HPDE6-E6E7 (cell line): ENCODE measurements around the gene CAPZB.

Source experiments
- DNase-seq: peaks from one replicate; pipeline ENCODE4 v3.0.0; 2011; ENCODE audit warnings: missing footprints; ENCODE audit errors: extremely low spot score

Gene CAPZB

GRCh38 chr1:19367584-19368041, 117.7 kb downstream of the CAPZB start:
- peak; percentile 36 for DNase-seq

GRCh38 chr1:19366599-19367536, 118.5 kb downstream of the CAPZB start:
- DNase-seq, result no peak

- DNase-seq, result no peak
These were observed 119.6 kb downstream of the CAPZB start for GRCh38 chr1:19365721-19366120.

- DNase-seq, result no peak
These were observed 121.7 kb downstream of the CAPZB start for GRCh38 chr1:19363536-19364152.

- no peak for DNase-seq
These were observed 123.7 kb downstream of the CAPZB start for GRCh38 chr1:19361611-19362147.

GRCh38 chr1:19360843-19361610, 124.3 kb downstream of the CAPZB start:
- peak; percentile 99 for DNase-seq

GRCh38 chr1:19360432-19360831, 124.9 kb downstream of the CAPZB start:
- no peak for DNase-seq

- DNase-seq, result no peak
These were observed 125.3 kb downstream of the CAPZB start for GRCh38 chr1:19360016-19360415.

- no peak for DNase-seq
These were observed 126.0 kb downstream of the CAPZB start for GRCh38 chr1:19359357-19359756.

- DNase-seq, result no peak
These were observed 126.6 kb downstream of the CAPZB start for GRCh38 chr1:19358710-19359109.

GRCh38 chr1:19357299-19357986, 127.9 kb downstream of the CAPZB start:
- DNase-seq, result no peak

GRCh38 chr1:19356266-19356665, 129.1 kb downstream of the CAPZB start:
- DNase-seq, result no peak

- no peak for DNase-seq
These were observed 130.8 kb downstream of the CAPZB start for GRCh38 chr1:19354531-19354981.

GRCh38 chr1:19353596-19353995, 131.7 kb downstream of the CAPZB start:
- no peak for DNase-seq

GRCh38 chr1:19352839-19353238, 132.5 kb downstream of the CAPZB start:
- DNase-seq, result no peak

GRCh38 chr1:19351873-19352272, 133.5 kb downstream of the CAPZB start:
- DNase-seq, result no peak

GRCh38 chr1:19350566-19350965, 134.8 kb downstream of the CAPZB start:
- no peak for DNase-seq

- no peak for DNase-seq
These were observed 135.3 kb downstream of the CAPZB start for GRCh38 chr1:19349999-19350398.

- DNase-seq, result no peak
These were observed 136.7 kb downstream of the CAPZB start for GRCh38 chr1:19348441-19349198.

GRCh38 chr1:19347533-19348172, 137.7 kb downstream of the CAPZB start:
- DNase-seq, result no peak
